HUDEP-2 (cell line): ENCODE data around the gene DAPL1.
A peak's percentile ranks its signal among the peaks of the same experiment; 100 is the strongest.

Experiments
- DNase-seq, 76 experiments: peaks; one replicate each; lab custom pipeline; 2025; ENCODE audit not compliant: unreplicated experiment in 76 of 76; lab: John Stamatoyannopoulos, UW

Gene DAPL1

GRCh38 chr2:158776231-158776630 lies 18.9 kb upstream of the DAPL1 start:
- no peak for DNase-seq

DNA sequence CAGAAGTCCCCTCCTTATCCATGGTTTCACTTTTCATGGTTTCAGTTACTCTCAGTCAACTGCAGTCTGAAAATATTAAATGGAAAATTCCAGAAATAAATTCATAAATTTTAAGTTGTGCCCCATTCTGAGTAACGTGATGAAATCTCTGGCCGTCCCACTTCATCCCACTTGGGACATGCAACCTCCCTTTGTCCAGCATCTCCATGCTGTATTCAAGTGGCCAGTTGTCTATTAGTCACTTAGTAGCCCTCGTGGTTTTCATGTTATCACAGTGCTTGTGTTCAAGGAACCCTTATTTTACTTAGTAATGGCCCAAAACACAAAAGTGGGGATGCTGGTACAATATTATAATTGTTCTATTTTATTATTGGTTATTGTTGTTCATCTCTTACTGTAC lies 18.0 kb upstream of the DAPL1 start:
- DNase-seq: no peak

- no peak for DNase-seq
Measured at GRCh38 chr2:158778243-158778642, 16.9 kb upstream of the DAPL1 start.

DNA sequence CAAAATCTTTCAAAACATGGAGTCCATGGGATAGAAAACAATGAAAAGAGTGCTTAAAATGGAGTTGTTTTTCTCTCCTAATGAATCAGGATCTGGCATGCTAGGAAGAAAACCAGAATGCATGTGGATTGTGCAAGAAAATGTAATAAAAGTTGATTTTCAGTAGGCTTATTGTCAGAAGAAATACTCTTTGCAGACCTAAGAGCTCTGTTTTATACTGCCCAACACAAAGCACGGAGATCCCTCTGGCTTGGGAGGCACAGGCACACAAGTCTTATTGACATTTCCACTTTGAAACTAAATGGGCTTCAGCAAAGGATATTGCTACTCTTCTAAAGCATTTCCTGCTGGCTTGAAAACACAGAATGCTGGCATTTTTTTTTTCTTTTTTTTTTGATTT lies 15.5 kb upstream of the DAPL1 start:
- no peak for DNase-seq

GRCh38 chr2:158781353-158781961 lies 13.7 kb upstream of the DAPL1 start:
- peak in 1 of 76 experiments; percentile 1 for DNase-seq

GRCh38 chr2:158782136-158782535 lies 13.0 kb upstream of the DAPL1 start:
- no peak for DNase-seq

- DNase-seq: no peak
Measured at GRCh38 chr2:158782616-158783015, 12.5 kb upstream of the DAPL1 start.

GRCh38 chr2:158783923-158784322 lies 11.2 kb upstream of the DAPL1 start:
- DNase-seq: no peak

DNA sequence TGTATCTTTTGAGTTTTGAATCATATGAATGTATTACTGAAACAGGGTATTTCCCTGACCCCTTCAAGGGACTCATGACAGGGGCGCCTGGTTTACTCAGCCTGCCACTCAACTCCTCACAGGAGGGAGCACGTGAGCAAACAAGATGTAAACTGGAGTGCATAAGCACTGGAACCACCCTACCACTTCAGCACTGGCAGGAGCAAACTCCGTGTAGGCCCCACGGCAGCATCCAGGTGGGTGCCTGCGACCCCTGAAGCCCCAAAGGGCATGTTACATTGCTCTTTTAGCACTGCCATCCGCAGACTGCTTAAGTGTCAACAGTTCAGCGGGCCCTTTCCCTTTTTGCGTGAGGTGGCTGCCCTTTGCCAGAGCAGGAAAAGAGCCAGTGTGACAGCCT lies 8.2 kb upstream of the DAPL1 start:
- no peak for DNase-seq

- DNase-seq: no peak
Measured at GRCh38 chr2:158788951-158789350, 6.2 kb upstream of the DAPL1 start.

DNA sequence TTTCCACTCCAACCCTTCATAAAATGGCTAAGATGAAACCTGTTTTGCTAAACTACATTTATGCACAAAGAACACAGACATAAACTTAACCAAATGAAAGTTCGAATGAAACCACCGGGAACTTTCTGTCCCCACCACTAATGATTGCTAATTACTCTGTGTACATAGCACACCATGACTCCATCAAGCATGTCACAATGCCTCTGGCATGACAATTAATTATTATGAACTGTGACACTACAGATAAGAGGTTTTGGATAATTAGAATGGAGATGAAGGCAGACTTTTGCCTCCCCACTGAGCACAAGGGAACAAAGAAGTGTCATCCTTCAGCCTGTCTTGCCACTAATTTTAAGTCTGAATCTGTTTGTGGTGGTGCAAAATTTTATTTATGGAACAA lies 1.5 kb downstream of the DAPL1 start:
- DNase-seq: no peak

- no peak for DNase-seq
Measured at GRCh38 chr2:158797963-158798700, 3.0 kb downstream of the DAPL1 start.

GRCh38 chr2:158799181-158799580 lies 4.1 kb downstream of the DAPL1 start:
- no peak for DNase-seq

DNA sequence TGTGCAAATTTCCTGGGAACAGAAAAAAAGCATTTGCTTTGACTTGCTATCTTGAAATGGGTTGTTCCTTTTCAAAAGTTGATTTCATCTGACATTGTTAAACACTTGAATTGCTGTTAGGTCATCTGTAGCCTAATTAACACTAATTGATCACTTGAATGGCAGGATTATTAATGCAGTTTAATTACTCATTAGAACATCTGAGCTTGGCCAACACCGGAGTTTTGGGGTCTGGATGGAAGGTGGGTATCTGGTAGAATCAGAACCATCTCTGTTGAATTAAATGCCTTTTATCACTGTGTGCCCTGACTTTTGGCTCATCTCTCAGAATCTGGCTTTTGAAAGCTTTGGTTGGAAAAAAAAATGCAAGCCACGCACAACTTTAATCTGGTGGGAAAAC lies 8.4 kb downstream of the DAPL1 start:
- DNase-seq: no peak

DNA sequence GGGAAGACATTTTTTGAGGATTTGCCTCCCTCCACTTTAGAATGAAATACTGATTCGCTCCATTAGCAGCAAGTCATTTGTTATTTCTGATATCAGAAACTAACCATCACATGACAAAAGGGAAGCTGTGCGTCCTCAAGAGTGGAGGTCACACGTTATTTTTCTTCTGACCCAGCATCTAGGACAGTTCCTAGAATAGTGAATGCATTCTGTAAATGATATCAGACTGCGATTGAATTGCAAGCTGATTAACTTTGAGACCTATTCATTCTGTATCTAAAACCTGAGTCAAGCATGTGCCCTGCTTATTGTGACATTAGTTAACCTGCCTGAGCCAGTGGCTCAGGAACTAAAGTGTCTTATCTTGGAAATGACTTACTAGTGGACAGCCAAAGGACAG lies 10.1 kb downstream of the DAPL1 start:
- no peak for DNase-seq

DNA sequence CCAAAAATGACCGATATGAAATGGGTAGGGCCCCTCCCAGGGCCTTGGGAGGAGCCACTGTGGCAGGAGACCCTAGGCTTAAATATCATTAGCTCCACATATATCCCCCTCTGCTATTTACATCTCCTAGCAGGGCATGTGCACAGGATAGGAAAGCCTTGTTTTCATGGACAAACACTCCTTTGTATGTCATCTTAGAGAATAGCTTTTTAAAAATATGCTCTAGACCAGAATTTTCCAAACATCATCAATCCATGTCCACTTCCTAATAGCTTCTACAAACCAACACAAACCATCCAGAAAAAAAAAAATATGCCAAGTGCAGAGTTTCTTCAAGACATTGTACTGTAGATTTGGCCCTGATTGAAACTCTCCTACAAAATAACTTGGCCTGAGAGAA lies 10.8 kb downstream of the DAPL1 start:
- no peak for DNase-seq

DNA sequence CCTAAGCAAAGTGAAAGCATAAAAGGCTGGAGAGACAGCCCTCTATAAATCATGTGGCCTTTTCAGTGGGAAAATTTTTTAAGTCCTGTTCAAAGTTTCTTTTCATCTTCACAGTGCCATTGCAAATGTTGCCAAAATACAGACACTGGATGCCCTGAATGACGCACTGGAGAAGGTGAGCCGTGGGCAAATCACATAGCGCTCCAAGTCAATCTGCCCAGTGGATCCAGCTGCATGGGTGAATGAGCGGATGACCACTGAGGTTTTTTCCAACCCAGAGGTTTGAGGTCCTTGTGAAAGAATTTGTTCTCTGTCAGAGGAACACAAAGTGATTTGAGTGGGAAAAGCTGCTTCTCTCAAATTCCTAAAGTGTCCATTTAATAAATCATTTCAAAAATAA lies 11.8 kb downstream of the DAPL1 start:
- no peak for DNase-seq

- DNase-seq: no peak
Measured at GRCh38 chr2:158808426-158808825, 13.3 kb downstream of the DAPL1 start.

GRCh38 chr2:158809816-158810215 lies 14.7 kb downstream of the DAPL1 start:
- DNase-seq: no peak

GRCh38 chr2:158810731-158811460 lies 15.8 kb downstream of the DAPL1 start:
- no peak for DNase-seq

DNA sequence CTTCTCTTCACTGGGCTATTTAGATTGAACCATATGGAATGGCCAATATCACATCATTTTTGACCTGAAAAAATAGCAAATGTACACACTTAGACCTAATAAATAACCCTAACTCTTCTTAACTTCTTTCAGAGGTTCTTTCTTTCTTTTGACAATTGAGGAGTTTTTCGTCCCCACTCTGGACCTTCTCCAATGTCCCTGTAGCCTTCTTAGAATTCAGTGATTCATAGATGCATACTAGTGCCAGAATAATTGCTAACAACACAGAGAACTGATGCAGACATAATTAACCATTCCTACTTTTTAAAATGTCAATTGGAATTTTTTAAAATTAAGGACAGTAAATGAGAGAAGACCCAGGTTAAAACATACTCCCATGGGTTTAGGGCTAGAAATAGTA lies 20.0 kb downstream of the DAPL1 start:
- DNase-seq: no peak

DNA sequence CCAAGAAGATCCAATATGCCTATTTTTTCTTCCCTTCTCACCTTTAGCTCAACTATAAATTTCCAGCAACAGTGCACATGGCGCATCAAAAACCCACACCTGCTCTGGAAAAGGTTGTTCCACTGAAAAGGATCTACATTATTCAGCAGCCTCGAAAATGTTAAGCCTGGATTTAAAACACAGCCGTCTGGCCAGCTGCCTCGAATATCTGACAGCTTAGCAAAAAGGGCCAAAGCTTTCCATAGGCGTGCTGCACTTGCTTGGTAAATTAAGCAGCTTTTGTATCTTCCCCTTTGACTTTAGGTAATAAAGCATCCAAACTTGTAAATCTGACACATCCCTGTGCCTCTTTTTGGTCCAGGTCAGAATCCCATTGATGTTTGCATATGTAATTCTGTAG lies 20.5 kb downstream of the DAPL1 start:
- DNase-seq: no peak
